CD4-positive, alpha-beta T cell (primary cell): ENCODE results near the gene HAGH. TPM values are rescaled to one million over a fixed set of nuclear protein-coding genes. Genes with fewer than 3 reads are reported as not detected.

ENCODE experiments used
- ATAC-seq: fragments of 200-7000 bp; cut with Tn5 transposase; one replicate; pipeline ENCODE4 v1.10.0; 2022; ENCODE audit warnings: mild to moderate bottlenecking; ENCODE audit not compliant: poor library complexity
- CTCF ChIA-PET: fragments of 350-600 bp; sonication (Branson Sonifier 250); formaldehyde crosslinking; loops from one replicate; lab custom pipeline; 2021; ENCODE audit warnings: antibody characterized with exemption, inconsistent platforms; lab: Charles Lee
- POLR2A ChIA-PET: fragments of 350-600 bp; sonication (Branson Sonifier 250); formaldehyde crosslinking; loops from one replicate; lab custom pipeline; 2021; ENCODE audit warnings: antibody characterized with exemption, inconsistent platforms; lab: Charles Lee
- DNase-seq, 14 experiments: peaks; one replicate each; pipeline ENCODE4 v3.0.0-alpha.2; 2013 to 2020; ENCODE audit warnings: mixed read lengths in 2 of 14
- H3K27ac ChIP-seq, 2 donors: one replicate each; pipeline versions ENCODE4 v1.5.1 to v1.7.0; 2013; ENCODE audit warnings: low read length in 2 of 2, low read depth in 1 of 2, mild to moderate bottlenecking in 1 of 2
- H3K27me3 ChIP-seq, 2 experiments: 1 replicate in 1 of 2; 2 replicates in 1 of 2; pipeline versions ENCODE4 v1.6.1 to v1.7.0; 2013; ENCODE audit warnings: low read length in 2 of 2, control low read depth in 1 of 2, mild to moderate bottlenecking in 1 of 2, moderate library complexity in 1 of 2; ENCODE audit not compliant: insufficient read depth in 2 of 2, control insufficient read depth in 1 of 2
- H3K36me3 ChIP-seq: one replicate; pipeline ENCODE4 v1.6.1; 2013; ENCODE audit warnings: low read length, control low read depth; ENCODE audit not compliant: insufficient read depth
- H3K4me1 ChIP-seq: one replicate; pipeline ENCODE4 v1.6.1; 2013; ENCODE audit warnings: low read length, control low read depth; ENCODE audit not compliant: insufficient read depth
- H3K4me3 ChIP-seq: one replicate; pipeline ENCODE4 v1.5.1; 2013; ENCODE audit warnings: mild to moderate bottlenecking, low read length, moderate library complexity
- H3K9me3 ChIP-seq, 2 experiments: 1 replicate in 1 of 2; 2 replicates in 1 of 2; pipeline versions ENCODE4 v1.6.1 to v1.7.0; 2013; ENCODE audit warnings: low read length in 2 of 2, mild to moderate bottlenecking in 2 of 2, control low read depth in 1 of 2, moderate library complexity in 1 of 2; ENCODE audit not compliant: control insufficient read depth in 1 of 2, insufficient read depth in 1 of 2
- H3K27ac Mint-ChIP-seq: one replicate; pipeline ENCODE4 v1.8.0; 2020; ENCODE audit warnings: mixed read lengths
- H3K27me3 Mint-ChIP-seq: one replicate; pipeline ENCODE4 v1.8.0; 2021; ENCODE audit warnings: mixed read lengths
- H3K36me3 Mint-ChIP-seq: one replicate; pipeline ENCODE4 v1.8.0; 2021; ENCODE audit warnings: low read depth, mixed read lengths
- H3K4me1 Mint-ChIP-seq: one replicate; pipeline ENCODE4 v1.8.0; 2021; ENCODE audit warnings: low read depth, mixed read lengths
- H3K4me3 Mint-ChIP-seq: one replicate; pipeline ENCODE4 v1.8.0; 2020; ENCODE audit warnings: mild to moderate bottlenecking, mixed read lengths
- H3K9me3 Mint-ChIP-seq: one replicate; pipeline ENCODE4 v1.8.0; 2020; ENCODE audit warnings: mixed read lengths
- CTCF ChIP-seq: fragments of 200-600 bp; IDR thresholded peaks from one replicate; pipeline ENCODE4 v1.8.0; 2022; ENCODE audit warnings: antibody characterized with exemption, mild to moderate bottlenecking
- intact Hi-C, 2 experiments: fragments of 100-400 bp; cut with DNase I in 1 of 2; cut with micrococcal nuclease in 1 of 2; formaldehyde crosslinking; loops; one replicate each; pipeline versions ENCODE4 v1.15.1 to v1.9.0; 2023 to 2025; cut with DNase I, micrococcal nuclease
- total RNA-seq, 174 experiments: library from RNA in 2 of 174; stranded (reverse) in 2 of 174; gene quantifications; one replicate each; pipeline ENCODE4 v1.2.3 and lab custom pipeline; 2021 to 2026

The HAGH gene
- total RNA-seq, 2 experiments from 2014 or later = 20.9 to 22.7 TPM

- ChIA-PET POLR2A (interaction anchor here (0.8 to 7.9 kb wide), 6 partner anchors 8 to 464 kb away, joined by 3 to 163 read pairs (median 7); partner anchors contain the start of genes FAHD1, HAGH, MAPK8IP3 and NUBP2), CTCF (interaction anchor here (1.1 to 4.0 kb wide), 3 partner anchors 9 to 67 kb away, joined by 3 to 21 read pairs (median 3); partner anchors contain the start of genes MAPK8IP3, NUBP2 and SPSB3)
- peak; percentile 79 for TF ChIP-seq CTCF
- peaks cover 16% of the 10 kb centered on the region for H3K4me1 Mint-ChIP-seq
- Histone ChIP-seq H3K27me3 (no peaks in the 10 kb centered on the region), H3K36me3 (peaks cover 30% of the 10 kb centered on the region), H3K9me3 (peaks cover 0 to 4% of the 10 kb centered on the region in 2 experiments), H3K4me3 (peak within 1 kb of the TSS; percentile 89), H3K27ac (peak within 1 kb of the TSS; percentile 55 to 69), H3K4me1 (peaks cover 42% of the 10 kb centered on the region)
- H3K4me3 Mint-ChIP-seq = peak within 1 kb of the TSS; percentile 98
- no peaks in the 10 kb centered on the region for H3K9me3 Mint-ChIP-seq
- peaks cover 32% of the 10 kb centered on the region for H3K36me3 Mint-ChIP-seq
- peak within 1 kb of the TSS; percentile 92 for H3K27ac Mint-ChIP-seq
- peak; percentile 49 for ATAC-seq
- DNase-seq = peak; percentile 61 to 90 (median 77)
- intact Hi-C loops = loop anchor here (1.0 to 10.0 kb wide), 10 partner anchors 9 to 421 kb away; partner anchors contain the start of genes FAHD1 (in 2 of the 2), HAGH (in 2 of the 2), NUBP2 (in 2 of the 2) and SPSB3 (in 2 of the 2)
- no peaks in the 10 kb centered on the region for H3K27me3 Mint-ChIP-seq
These were observed 53.5 kb downstream of the HAGH start, which contains the start of gene MRPS34 for GRCh38 chr16:1772908-1773702. Gene MRPS34, minus strand, starts transcription at chr16:1773134. Its CDS starts 15 bp downstream, at chr16:1773119.

GRCh38 chr16:1772362-1772907 lies 54.2 kb downstream of the HAGH start, which contains the start of gene EME2:
Gene EME2, plus strand, starts transcription at chr16:1772810. Its CDS starts 418 bp downstream, at chr16:1773228.
- DNase-seq (peak in 12 of 14 experiments; percentile 27 to 74 (median 44)), ATAC-seq (peak; percentile 45)
- Histone ChIP-seq H3K4me1 (peaks cover 42% of the 10 kb centered on the region), H3K27me3 (no peaks in the 10 kb centered on the region), H3K9me3 (peaks cover 0 to 4% of the 10 kb centered on the region in 2 experiments), H3K4me3 (peak within 1 kb of the TSS; percentile 89), H3K27ac (peak within 1 kb of the TSS; percentile 41 to 69), H3K36me3 (peaks cover 27% of the 10 kb centered on the region)
- ChIA-PET POLR2A (interaction anchor here (0.8 to 7.9 kb wide), 5 partner anchors 9 to 463 kb away, joined by 5 to 163 read pairs (median 7); partner anchors contain the start of genes FAHD1, HAGH, MAPK8IP3 and NUBP2), CTCF (interaction anchor here (1.1 to 4.0 kb wide), 3 partner anchors 10 to 66 kb away, joined by 3 to 21 read pairs (median 3); partner anchors contain the start of genes MAPK8IP3, NUBP2 and SPSB3)
- H3K27me3 Mint-ChIP-seq = no peaks in the 10 kb centered on the region
- no peak for TF ChIP-seq CTCF
- peak within 1 kb of the TSS; percentile 98 for H3K4me3 Mint-ChIP-seq
- peak within 1 kb of the TSS; percentile 92 for H3K27ac Mint-ChIP-seq
- no peaks in the 10 kb centered on the region for H3K9me3 Mint-ChIP-seq
- H3K36me3 Mint-ChIP-seq = peaks cover 36% of the 10 kb centered on the region
- H3K4me1 Mint-ChIP-seq = peaks cover 16% of the 10 kb centered on the region
- intact Hi-C loops = loop anchor here (2.0 to 10.0 kb wide), 9 partner anchors 54 to 420 kb away; partner anchors contain the start of genes FAHD1 (in 2 of the 2), HAGH (in 2 of the 2), GNPTG (in 1 of the 2) and JPT2 (in 1 of the 2)
